ENCODE data around the gene HBEGF.

Gene HBEGF

GRCh38 chr5:140346348-140347221 is at the start of gene HBEGF:
Gene HBEGF (minus strand): TSS chr5:140346603. CDS start chr5:140346328, 275 bp downstream.
- DNase-seq, result peak; percentile 57

- DNase-seq, result no peak
These were observed 47.3 kb upstream of the HBEGF start for GRCh38 chr5:140393738-140394137.

- no peak for DNase-seq
These were observed 45.3 kb upstream of the HBEGF start for GRCh38 chr5:140391732-140392131.

GRCh38 chr5:140391312-140391711 is 44.9 kb upstream of the HBEGF start:
- DNase-seq, result no peak

- DNase-seq, result no peak
These were observed 41.6 kb upstream of the HBEGF start for GRCh38 chr5:140388052-140388451.

- DNase-seq, result no peak
These were observed 36.9 kb upstream of the HBEGF start for GRCh38 chr5:140383300-140383699.

- DNase-seq, result no peak
These were observed 36.5 kb upstream of the HBEGF start for GRCh38 chr5:140382866-140383265.

- no peak for DNase-seq
These were observed 35.6 kb upstream of the HBEGF start for GRCh38 chr5:140381972-140382371.

- DNase-seq, result no peak
These were observed 34.9 kb upstream of the HBEGF start for GRCh38 chr5:140381351-140381750.

- no peak for DNase-seq
These were observed 26.6 kb upstream of the HBEGF start for GRCh38 chr5:140372971-140373487.

- DNase-seq, result no peak
These were observed 25.2 kb upstream of the HBEGF start for GRCh38 chr5:140371356-140372151.

GRCh38 chr5:140367256-140368013 is 21.0 kb upstream of the HBEGF start:
- no peak for DNase-seq

- DNase-seq, result no peak
These were observed 20.3 kb upstream of the HBEGF start for GRCh38 chr5:140366589-140367255.

GRCh38 chr5:140365941-140366340 is 19.5 kb upstream of the HBEGF start:
- DNase-seq, result no peak

GRCh38 chr5:140365282-140365681 is 18.9 kb upstream of the HBEGF start:
- DNase-seq, result no peak

GRCh38 chr5:140364472-140364765 is 18.0 kb upstream of the HBEGF start:
- DNase-seq, result no peak

- DNase-seq, result no peak
These were observed 17.4 kb upstream of the HBEGF start for GRCh38 chr5:140363631-140364471.

- DNase-seq, result peak; percentile 77
These were observed 16.6 kb upstream of the HBEGF start for GRCh38 chr5:140362875-140363630.

- no peak for DNase-seq
These were observed 15.9 kb upstream of the HBEGF start for GRCh38 chr5:140362311-140362710.

GRCh38 chr5:140361901-140362300 is 15.5 kb upstream of the HBEGF start:
- no peak for DNase-seq
